ENCODE measurements around the gene DUSP1.

The DUSP1 gene

GRCh38 chr5:172736508-172737135 lies 34.4 kb downstream of the DUSP1 start:
- H3K27me3 ChIP-seq (ENCODE audit: control insufficient read depth in 1 of 2, insufficient read depth in 2 of 2, low read length in 2 of 2) = no peaks in the 10 kb centered on the region
- H3K4me1 ChIP-seq (ENCODE audit: control insufficient read depth, insufficient read depth, low read length) = peaks cover 66% of the 10 kb centered on the region
- H3K27ac ChIP-seq (ENCODE audit: low read length) = peak overlapping the region; percentile 99
- H3K4me3 ChIP-seq (ENCODE audit: low read length in 2 of 2) = no peak overlapping the region
- H3K9me3 ChIP-seq (ENCODE audit: control insufficient read depth in 2 of 2, low read length in 2 of 2) = no peaks in the 10 kb centered on the region
- no peaks in the 10 kb centered on the region for H3K36me3 ChIP-seq (ENCODE audit: control insufficient read depth in 2 of 2, insufficient read depth in 2 of 2, low read length in 2 of 2)
- peak overlapping the region in 1 of 2 donors; percentile 29 for H3K9ac ChIP-seq (ENCODE audit: low read length in 2 of 2)

GRCh38 chr5:172735141-172735831 lies 35.7 kb downstream of the DUSP1 start:
- Histone ChIP-seq H3K9ac (ENCODE audit: low read length in 2 of 2) (no peak overlapping the region), H3K36me3 (ENCODE audit: control insufficient read depth in 2 of 2, insufficient read depth in 2 of 2, low read length in 2 of 2) (no peaks in the 10 kb centered on the region), H3K4me3 (ENCODE audit: low read length in 2 of 2) (no peak overlapping the region), H3K4me1 (ENCODE audit: control insufficient read depth, insufficient read depth, low read length) (peaks cover 56% of the 10 kb centered on the region), H3K9me3 (ENCODE audit: control insufficient read depth in 2 of 2, low read length in 2 of 2) (no peaks in the 10 kb centered on the region), H3K27me3 (ENCODE audit: control insufficient read depth in 1 of 2, insufficient read depth in 2 of 2, low read length in 2 of 2) (no peaks in the 10 kb centered on the region), H3K27ac (ENCODE audit: low read length) (peak overlapping the region; percentile 99)

- Histone ChIP-seq H3K27me3 (ENCODE audit: control insufficient read depth in 1 of 2, insufficient read depth in 2 of 2, low read length in 2 of 2) (no peaks in the 10 kb centered on the region), H3K4me1 (ENCODE audit: control insufficient read depth, insufficient read depth, low read length) (peaks cover 51% of the 10 kb centered on the region), H3K27ac (ENCODE audit: low read length) (peak overlapping the region; percentile 99), H3K9me3 (ENCODE audit: control insufficient read depth in 2 of 2, low read length in 2 of 2) (no peaks in the 10 kb centered on the region), H3K4me3 (ENCODE audit: low read length in 2 of 2) (peak overlapping the region in 1 of 2 donors; percentile 47), H3K9ac (ENCODE audit: low read length in 2 of 2) (peak overlapping the region; percentile 76 to 90), H3K36me3 (ENCODE audit: control insufficient read depth in 2 of 2, insufficient read depth in 2 of 2, low read length in 2 of 2) (no peaks in the 10 kb centered on the region)
These were observed 37.0 kb downstream of the DUSP1 start for GRCh38 chr5:172733974-172734346.

DNA sequence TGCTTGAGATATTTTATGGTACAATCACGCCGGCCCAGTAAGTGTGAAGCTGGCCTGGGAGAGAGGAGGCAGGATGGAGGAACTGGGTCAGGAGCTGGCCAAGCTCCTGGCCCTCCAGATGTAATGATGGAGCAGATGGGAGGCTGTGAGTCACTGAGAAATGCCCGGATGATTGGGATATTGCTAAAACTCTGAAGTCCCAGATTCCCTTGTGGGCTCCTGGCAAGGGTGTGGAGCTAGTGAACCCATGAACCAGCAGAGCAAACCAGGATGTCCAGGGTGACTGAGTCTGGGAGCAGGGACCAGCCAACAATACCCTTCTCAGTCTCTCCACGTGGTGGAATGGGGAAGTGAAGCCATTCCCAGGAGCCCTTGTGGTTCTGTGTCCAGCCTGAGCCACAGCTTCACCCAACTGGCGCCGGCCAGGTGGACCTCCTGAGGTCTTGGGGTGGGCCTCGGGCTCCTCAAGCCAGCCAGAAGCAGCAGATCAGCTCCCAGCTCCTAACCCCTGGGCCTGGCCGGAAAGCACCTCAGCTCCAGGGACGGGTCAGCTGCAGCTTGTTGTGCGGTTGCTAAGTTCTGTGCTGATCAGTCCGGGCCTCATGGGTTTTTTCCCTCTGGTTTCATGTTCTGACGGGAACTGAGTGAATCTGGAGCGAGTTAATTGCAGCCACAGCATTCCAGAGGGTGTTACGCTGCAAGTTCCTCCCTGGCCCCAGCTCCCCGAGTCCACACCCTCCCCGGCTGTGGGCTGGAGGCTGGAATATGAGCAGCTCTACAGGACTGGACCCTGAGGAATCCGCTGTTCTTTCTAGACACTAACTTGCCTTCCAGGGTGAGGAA lies 37.6 kb downstream of the DUSP1 start:
- Histone ChIP-seq H3K9me3 (ENCODE audit: control insufficient read depth in 2 of 2, low read length in 2 of 2) (no peaks in the 10 kb centered on the region), H3K9ac (ENCODE audit: low read length in 2 of 2) (peak overlapping the region; percentile 76 to 90), H3K27ac (ENCODE audit: low read length) (peak overlapping the region; percentile 99), H3K4me3 (ENCODE audit: low read length in 2 of 2) (peak overlapping the region in 1 of 2 donors; percentile 47), H3K27me3 (ENCODE audit: control insufficient read depth in 1 of 2, insufficient read depth in 2 of 2, low read length in 2 of 2) (no peaks in the 10 kb centered on the region), H3K4me1 (ENCODE audit: control insufficient read depth, insufficient read depth, low read length) (peaks cover 51% of the 10 kb centered on the region), H3K36me3 (ENCODE audit: control insufficient read depth in 2 of 2, insufficient read depth in 2 of 2, low read length in 2 of 2) (no peaks in the 10 kb centered on the region)

DNA sequence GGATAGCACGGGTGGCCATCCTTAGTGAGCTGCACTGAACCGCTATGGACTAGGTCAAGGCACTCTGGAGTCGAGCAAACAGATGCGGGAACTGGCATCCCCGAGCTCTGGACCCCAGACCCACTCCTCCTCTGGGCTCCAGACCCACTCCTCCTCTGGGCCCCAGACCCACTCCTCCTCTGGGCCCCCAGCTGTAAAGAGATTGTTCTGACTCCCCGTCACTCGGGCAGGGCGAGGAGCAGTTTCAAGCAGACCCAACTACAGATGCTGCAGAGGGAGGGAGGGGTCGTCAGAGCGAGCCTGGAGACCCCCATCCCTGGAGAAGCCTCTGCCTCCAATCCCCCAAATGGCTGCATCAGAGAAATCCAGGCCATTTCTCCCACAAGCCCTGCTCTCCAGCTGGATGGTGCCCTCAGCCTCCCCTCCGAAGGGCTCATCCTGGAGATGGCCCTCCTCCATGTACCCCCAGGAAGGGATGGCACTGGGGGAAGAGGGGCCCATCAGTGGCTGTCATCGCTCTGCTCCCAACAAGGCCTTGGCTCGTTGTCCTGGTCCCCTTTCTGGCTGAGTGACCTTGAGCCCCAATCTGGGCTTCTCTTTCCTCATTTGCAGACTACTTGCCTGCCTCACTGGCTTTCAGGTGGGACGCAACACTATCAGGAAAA lies 38.7 kb downstream of the DUSP1 start:
- Histone ChIP-seq H3K27me3 (ENCODE audit: control insufficient read depth in 1 of 2, insufficient read depth in 2 of 2, low read length in 2 of 2) (no peaks in the 10 kb centered on the region), H3K4me1 (ENCODE audit: control insufficient read depth, insufficient read depth, low read length) (peaks cover 51% of the 10 kb centered on the region), H3K36me3 (ENCODE audit: control insufficient read depth in 2 of 2, insufficient read depth in 2 of 2, low read length in 2 of 2) (no peaks in the 10 kb centered on the region)

GRCh38 chr5:172731680-172732074 lies 39.3 kb downstream of the DUSP1 start:
- Histone ChIP-seq H3K4me3 (ENCODE audit: low read length in 2 of 2) (no peak overlapping the region), H3K27ac (ENCODE audit: low read length) (peak overlapping the region; percentile 99)

More for the DNA sequence above, 38.7 kb downstream of the DUSP1 start:
- Histone ChIP-seq H3K9ac (ENCODE audit: low read length in 2 of 2) (peak overlapping the region in 1 of 2 donors; percentile 90), H3K27ac (ENCODE audit: low read length) (peak overlapping the region; percentile 99), H3K9me3 (ENCODE audit: control insufficient read depth in 2 of 2, low read length in 2 of 2) (no peaks in the 10 kb centered on the region), H3K4me3 (ENCODE audit: low read length in 2 of 2) (no peak overlapping the region)

DNA sequence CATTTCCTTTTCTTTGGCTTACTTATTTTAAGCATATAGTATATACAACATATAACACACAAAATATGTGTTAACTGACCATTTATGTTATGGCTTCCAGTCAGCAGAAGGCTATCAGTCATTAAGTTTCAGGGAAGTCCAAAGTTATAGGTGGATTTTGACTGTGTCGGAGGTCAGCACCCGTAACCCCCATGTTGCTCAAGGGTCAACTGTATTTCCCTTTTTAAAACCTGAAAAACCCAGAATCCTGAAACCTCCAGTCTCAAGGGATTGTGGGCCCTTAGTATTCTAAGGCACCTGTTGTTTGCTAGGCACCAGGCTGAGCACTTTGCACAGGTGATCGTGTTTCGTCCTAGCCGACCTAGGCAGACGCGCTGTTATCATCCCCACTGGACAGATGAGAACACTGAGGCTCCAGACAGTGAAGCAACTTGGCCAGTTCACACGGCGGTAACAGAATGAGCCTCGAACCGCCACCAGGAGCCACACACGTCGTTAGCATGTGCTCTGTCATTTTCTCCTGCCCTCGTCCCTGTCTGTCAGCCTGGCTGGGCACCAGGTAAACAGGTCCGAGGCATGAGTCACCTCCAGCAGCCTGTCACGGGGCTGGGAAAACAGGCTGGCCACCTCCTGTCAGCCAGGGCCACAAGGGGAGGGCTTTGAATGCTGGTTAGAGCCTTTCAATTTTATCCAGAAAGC lies 39.9 kb downstream of the DUSP1 start:
- Histone ChIP-seq H3K9ac (ENCODE audit: low read length in 2 of 2) (no peak overlapping the region), H3K27ac (ENCODE audit: low read length) (peak overlapping the region; percentile 99), H3K9me3 (ENCODE audit: control insufficient read depth in 2 of 2, low read length in 2 of 2) (no peaks in the 10 kb centered on the region), H3K27me3 (ENCODE audit: control insufficient read depth in 1 of 2, insufficient read depth in 2 of 2, low read length in 2 of 2) (no peaks in the 10 kb centered on the region), H3K4me1 (ENCODE audit: control insufficient read depth, insufficient read depth, low read length) (peaks cover 41% of the 10 kb centered on the region), H3K4me3 (ENCODE audit: low read length in 2 of 2) (no peak overlapping the region), H3K36me3 (ENCODE audit: control insufficient read depth in 2 of 2, insufficient read depth in 2 of 2, low read length in 2 of 2) (no peaks in the 10 kb centered on the region)

More at GRCh38 chr5:172731680-172732074, 39.3 kb downstream of the DUSP1 start:
- H3K9ac ChIP-seq (ENCODE audit: low read length in 2 of 2) = no peak overlapping the region
- H3K9me3 ChIP-seq (ENCODE audit: control insufficient read depth in 2 of 2, low read length in 2 of 2) = no peaks in the 10 kb centered on the region
- no peaks in the 10 kb centered on the region for H3K36me3 ChIP-seq (ENCODE audit: control insufficient read depth in 2 of 2, insufficient read depth in 2 of 2, low read length in 2 of 2)
- peaks cover 47% of the 10 kb centered on the region for H3K4me1 ChIP-seq (ENCODE audit: control insufficient read depth, insufficient read depth, low read length)
- H3K27me3 ChIP-seq (ENCODE audit: control insufficient read depth in 1 of 2, insufficient read depth in 2 of 2, low read length in 2 of 2) = no peaks in the 10 kb centered on the region

DNA sequence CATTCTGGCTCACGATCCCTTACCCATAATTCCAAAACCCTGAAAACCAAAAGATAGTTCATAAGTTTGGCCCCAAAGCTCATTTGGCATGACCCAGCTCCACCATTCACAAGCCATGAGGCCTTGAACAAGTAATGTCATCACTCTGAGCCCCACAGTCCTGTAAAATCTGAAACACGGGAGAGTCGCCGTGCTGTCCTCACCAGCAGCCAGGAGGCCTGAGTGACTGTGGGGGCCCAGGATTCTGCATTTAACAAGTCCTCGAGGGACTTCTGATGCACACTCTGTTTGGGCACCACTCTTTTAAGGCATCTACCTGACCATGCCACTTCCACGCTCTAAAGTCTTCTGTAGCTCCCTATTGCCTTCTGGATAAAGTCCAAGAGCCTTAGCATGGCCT lies 40.8 kb downstream of the DUSP1 start:
- Histone ChIP-seq H3K27me3 (ENCODE audit: control insufficient read depth in 1 of 2, insufficient read depth in 2 of 2, low read length in 2 of 2) (no peaks in the 10 kb centered on the region), H3K27ac (ENCODE audit: low read length) (no peak overlapping the region), H3K36me3 (ENCODE audit: control insufficient read depth in 2 of 2, insufficient read depth in 2 of 2, low read length in 2 of 2) (no peaks in the 10 kb centered on the region), H3K4me1 (ENCODE audit: control insufficient read depth, insufficient read depth, low read length) (peaks cover 33% of the 10 kb centered on the region), H3K9ac (ENCODE audit: low read length in 2 of 2) (no peak overlapping the region), H3K4me3 (ENCODE audit: low read length in 2 of 2) (no peak overlapping the region), H3K9me3 (ENCODE audit: control insufficient read depth in 2 of 2, low read length in 2 of 2) (no peaks in the 10 kb centered on the region)

DNA sequence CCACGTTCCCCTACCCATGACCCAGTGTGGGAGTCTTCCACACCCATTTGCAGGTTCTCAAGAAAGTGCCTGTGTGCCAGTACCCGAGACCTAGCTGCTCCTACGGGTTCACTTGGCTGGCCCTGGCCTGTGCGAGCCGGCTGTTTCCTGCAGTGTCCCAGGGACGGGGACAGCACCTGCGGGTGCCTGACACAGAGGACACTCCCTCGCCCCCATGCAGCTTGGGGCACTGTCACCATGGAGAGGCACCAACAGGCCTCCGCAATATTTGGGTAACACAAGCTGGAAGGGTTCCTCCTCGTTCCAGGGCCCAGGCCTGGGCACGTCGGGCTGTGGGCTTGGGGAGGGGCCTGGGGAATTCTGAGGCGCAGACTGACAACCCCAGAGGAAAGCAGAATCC lies 41.4 kb downstream of the DUSP1 start:
- Histone ChIP-seq H3K4me1 (ENCODE audit: control insufficient read depth, insufficient read depth, low read length) (peaks cover 26% of the 10 kb centered on the region), H3K4me3 (ENCODE audit: low read length in 2 of 2) (no peak overlapping the region), H3K9ac (ENCODE audit: low read length in 2 of 2) (no peak overlapping the region), H3K27ac (ENCODE audit: low read length) (no peak overlapping the region), H3K27me3 (ENCODE audit: control insufficient read depth in 1 of 2, insufficient read depth in 2 of 2, low read length in 2 of 2) (no peaks in the 10 kb centered on the region), H3K36me3 (ENCODE audit: control insufficient read depth in 2 of 2, insufficient read depth in 2 of 2, low read length in 2 of 2) (no peaks in the 10 kb centered on the region), H3K9me3 (ENCODE audit: control insufficient read depth in 2 of 2, low read length in 2 of 2) (no peaks in the 10 kb centered on the region)
